Colonic mucosa (tissue), 4 donors: Measurements from ENCODE around the gene ABL1. TPM values are rescaled to one million over a fixed set of nuclear protein-coding genes. Genes with fewer than 3 reads are reported as not detected.

Experiments
- DNase-seq: peaks from one replicate; pipeline ENCODE4 v3.0.0-alpha.2; 2020
- H3K27ac ChIP-seq: fragments of 200-600 bp; one replicate; pipeline ENCODE4 v1.8.0; 2021
- H3K27me3 ChIP-seq: fragments of 200-600 bp; one replicate; pipeline ENCODE4 v1.8.0; 2021
- H3K36me3 ChIP-seq: fragments of 200-600 bp; one replicate; pipeline ENCODE4 v1.8.0; 2021
- H3K4me1 ChIP-seq: fragments of 200-600 bp; one replicate; pipeline ENCODE4 v1.8.0; 2021; ENCODE audit warnings: mild to moderate bottlenecking
- H3K4me3 ChIP-seq: fragments of 200-600 bp; one replicate; pipeline ENCODE4 v1.8.0; 2021
- H3K9ac ChIP-seq, 2 donors: one replicate each; pipeline ENCODE4 v1.7.0; 2013; ENCODE audit warnings: control low read depth in 2 of 2, low read depth in 2 of 2, low read length in 2 of 2
- H3K9me3 ChIP-seq: fragments of 200-600 bp; one replicate; pipeline ENCODE4 v1.8.0; 2021
- intact Hi-C: fragments of 100-400 bp; cut with DNase I; formaldehyde crosslinking; loops from one replicate; pipeline ENCODE4 v1.14.1; 2022
- total RNA-seq, 2 donors: library from RNA; stranded (reverse); fragmentation: NEBNext Ultra II Directional in 1 of 2; extraction: Animal tissue kit (Norgen Biotek cat#: 25700) in 1 of 2; gene quantifications; one replicate each; pipeline ENCODE4 v1.2.1, GENCODE V29; 2021
- TF ChIP-seq, protein P1 (sequence below): fragments of 200-600 bp; IDR thresholded peaks from one replicate; pipeline ENCODE4 v1.8.0; 2022; ENCODE audit warnings: antibody characterized with exemption, mild to moderate bottlenecking
- donor health status: healthy.
- donor health status: DM: no; HTN: no; CAD: no.
- donor health status: DM: no; HTN: no; CAD: no.

ABL1 gene
- total RNA-seq, 2 donors from 2014 or later, result 86.0 to 97.9 TPM

DNA sequence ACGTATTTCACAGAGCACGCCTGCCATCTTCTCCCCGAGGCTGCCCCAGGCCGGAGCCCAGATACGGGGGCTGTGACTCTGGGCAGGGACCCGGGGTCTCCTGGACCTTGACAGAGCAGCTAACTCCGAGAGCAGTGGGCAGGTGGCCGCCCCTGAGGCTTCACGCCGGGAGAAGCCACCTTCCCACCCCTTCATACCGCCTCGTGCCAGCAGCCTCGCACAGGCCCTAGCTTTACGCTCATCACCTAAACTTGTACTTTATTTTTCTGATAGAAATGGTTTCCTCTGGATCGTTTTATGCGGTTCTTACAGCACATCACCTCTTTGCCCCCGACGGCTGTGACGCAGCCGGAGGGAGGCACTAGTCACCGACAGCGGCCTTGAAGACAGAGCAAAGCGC lies 51.9 kb downstream of the ABL1 start:
- TF ChIP-seq, protein P1, sequence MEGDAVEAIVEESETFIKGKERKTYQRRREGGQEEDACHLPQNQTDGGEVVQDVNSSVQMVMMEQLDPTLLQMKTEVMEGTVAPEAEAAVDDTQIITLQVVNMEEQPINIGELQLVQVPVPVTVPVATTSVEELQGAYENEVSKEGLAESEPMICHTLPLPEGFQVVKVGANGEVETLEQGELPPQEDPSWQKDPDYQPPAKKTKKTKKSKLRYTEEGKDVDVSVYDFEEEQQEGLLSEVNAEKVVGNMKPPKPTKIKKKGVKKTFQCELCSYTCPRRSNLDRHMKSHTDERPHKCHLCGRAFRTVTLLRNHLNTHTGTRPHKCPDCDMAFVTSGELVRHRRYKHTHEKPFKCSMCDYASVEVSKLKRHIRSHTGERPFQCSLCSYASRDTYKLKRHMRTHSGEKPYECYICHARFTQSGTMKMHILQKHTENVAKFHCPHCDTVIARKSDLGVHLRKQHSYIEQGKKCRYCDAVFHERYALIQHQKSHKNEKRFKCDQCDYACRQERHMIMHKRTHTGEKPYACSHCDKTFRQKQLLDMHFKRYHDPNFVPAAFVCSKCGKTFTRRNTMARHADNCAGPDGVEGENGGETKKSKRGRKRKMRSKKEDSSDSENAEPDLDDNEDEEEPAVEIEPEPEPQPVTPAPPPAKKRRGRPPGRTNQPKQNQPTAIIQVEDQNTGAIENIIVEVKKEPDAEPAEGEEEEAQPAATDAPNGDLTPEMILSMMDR, result no peak
- no peaks in the 10 kb centered on the region for H3K27me3 ChIP-seq
- no peak overlapping the region for H3K4me3 ChIP-seq
- H3K9me3 ChIP-seq, result no peaks in the 10 kb centered on the region
- intact Hi-C loops, result no loop called here
- DNase-seq, result no peak
- H3K4me1 ChIP-seq, result no peaks in the 10 kb centered on the region
- peaks cover 32% of the 10 kb centered on the region for H3K36me3 ChIP-seq
- no peak overlapping the region for H3K27ac ChIP-seq
- no peak overlapping the region for H3K9ac ChIP-seq

DNA sequence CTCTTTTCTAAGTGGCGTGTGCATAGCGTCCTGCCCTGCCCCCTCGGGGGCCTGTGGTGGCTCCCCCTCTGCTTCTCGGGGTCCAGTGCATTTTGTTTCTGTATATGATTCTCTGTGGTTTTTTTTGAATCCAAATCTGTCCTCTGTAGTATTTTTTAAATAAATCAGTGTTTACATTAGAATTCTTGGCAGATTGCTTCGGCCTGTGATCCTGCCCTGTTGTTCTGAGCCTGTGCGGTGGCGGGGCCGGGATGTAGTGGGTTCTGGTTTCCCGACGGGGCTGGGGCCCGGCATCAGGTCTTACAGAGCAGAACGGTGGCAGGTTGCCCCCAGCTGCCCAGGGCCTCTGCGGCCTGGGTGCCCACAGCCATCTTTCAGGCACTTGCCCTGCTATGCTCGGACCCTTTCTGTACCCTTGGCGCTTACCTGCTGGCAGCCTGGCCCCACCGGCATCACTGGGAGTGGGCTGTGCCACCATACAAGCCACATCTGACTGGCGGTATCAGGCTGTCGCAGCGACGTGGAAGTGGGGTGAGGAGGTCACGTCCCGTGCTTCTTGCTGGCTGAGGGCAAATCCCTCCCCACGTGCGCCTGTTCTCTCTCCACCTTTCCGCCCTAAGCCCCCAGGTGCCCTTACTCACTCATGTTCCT lies 52.6 kb downstream of the ABL1 start:
- Histone ChIP-seq H3K4me1 (no peaks in the 10 kb centered on the region), H3K4me3 (no peak overlapping the region), H3K9me3 (no peaks in the 10 kb centered on the region), H3K27ac (no peak overlapping the region), H3K36me3 (peaks cover 29% of the 10 kb centered on the region), H3K9ac (no peak overlapping the region), H3K27me3 (no peaks in the 10 kb centered on the region)
- intact Hi-C loops, result no loop called here
- DNase-seq, result no peak
- TF ChIP-seq, protein P1, result no peak

DNA sequence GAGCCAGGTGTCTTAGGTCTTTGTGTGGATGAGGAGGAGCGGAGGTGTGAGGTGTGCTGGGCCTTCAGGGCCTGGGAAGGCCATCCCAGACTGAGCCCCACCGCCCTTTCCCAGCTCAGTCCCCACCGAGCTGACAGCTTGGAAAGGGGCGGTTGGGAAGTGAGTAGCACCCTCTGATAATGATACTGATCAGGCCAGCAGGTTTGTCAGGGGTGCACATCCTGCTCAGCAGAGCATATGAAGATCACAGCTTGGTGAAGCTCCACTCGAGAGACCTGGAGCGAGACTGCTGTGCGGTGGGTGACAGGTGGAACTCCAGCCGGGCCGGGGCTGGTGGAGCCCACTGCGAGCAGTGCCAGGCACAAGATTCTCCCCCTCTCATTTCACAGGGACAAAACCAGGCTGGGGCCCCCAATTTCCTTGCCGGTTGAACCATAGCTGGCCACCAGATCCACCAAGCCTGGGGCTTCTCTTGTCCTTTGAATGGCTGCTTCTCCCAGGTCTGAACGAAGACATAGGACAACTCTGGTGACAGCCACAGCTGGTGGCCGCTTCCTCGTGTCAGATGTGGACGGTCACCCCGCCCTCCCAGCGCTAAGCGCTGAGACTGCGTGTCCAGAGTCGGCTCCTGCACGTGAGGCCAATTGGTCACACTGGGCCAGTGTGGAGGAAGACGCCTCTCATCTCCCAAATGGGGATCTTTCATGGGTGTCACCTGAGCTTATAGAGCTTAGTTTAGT lies 53.3 kb downstream of the ABL1 start:
- no peak for DNase-seq
- Histone ChIP-seq H3K36me3 (peaks cover 29% of the 10 kb centered on the region), H3K27ac (no peak overlapping the region)

DNA sequence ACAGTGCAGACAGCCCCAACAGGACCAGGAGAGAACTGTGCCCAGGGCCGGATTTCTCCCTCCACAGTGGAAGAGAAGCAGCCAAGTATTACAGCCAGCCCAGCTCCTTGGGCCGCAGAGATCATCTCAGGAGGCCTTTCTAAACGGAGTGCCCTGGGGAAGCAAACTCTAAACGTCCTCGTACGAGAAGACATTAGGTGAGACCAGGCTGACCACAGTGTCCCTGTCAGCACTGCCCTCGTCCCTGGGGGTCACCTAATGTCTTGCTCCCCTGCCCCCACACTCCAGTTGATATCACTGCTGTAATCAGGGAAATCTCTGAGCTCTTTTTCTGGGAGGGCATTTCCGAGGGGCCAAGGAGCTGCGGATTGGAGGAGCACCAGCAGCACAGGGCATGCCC lies 55.1 kb downstream of the ABL1 start:
- DNase-seq, result no peak
- H3K9me3 ChIP-seq, result no peaks in the 10 kb centered on the region
- H3K4me3 ChIP-seq, result no peak overlapping the region
- TF ChIP-seq, protein P1, result no peak
- H3K27ac ChIP-seq, result no peak overlapping the region
- no peaks in the 10 kb centered on the region for H3K27me3 ChIP-seq
- no peaks in the 10 kb centered on the region for H3K4me1 ChIP-seq
- H3K9ac ChIP-seq, result no peak overlapping the region
- H3K36me3 ChIP-seq, result peaks cover 13% of the 10 kb centered on the region
- intact Hi-C loops, result loop anchor here (5.0 to 10.0 kb wide), 2 partner anchors 52 to 105 kb away; no protein-coding TSS in a partner anchor

More for the DNA sequence above, 53.3 kb downstream of the ABL1 start:
- Histone ChIP-seq H3K4me3 (no peak overlapping the region), H3K9me3 (no peaks in the 10 kb centered on the region), H3K27me3 (no peaks in the 10 kb centered on the region), H3K4me1 (no peaks in the 10 kb centered on the region), H3K9ac (no peak overlapping the region)
- intact Hi-C loops, result no loop called here
- TF ChIP-seq, protein P1, result no peak

DNA sequence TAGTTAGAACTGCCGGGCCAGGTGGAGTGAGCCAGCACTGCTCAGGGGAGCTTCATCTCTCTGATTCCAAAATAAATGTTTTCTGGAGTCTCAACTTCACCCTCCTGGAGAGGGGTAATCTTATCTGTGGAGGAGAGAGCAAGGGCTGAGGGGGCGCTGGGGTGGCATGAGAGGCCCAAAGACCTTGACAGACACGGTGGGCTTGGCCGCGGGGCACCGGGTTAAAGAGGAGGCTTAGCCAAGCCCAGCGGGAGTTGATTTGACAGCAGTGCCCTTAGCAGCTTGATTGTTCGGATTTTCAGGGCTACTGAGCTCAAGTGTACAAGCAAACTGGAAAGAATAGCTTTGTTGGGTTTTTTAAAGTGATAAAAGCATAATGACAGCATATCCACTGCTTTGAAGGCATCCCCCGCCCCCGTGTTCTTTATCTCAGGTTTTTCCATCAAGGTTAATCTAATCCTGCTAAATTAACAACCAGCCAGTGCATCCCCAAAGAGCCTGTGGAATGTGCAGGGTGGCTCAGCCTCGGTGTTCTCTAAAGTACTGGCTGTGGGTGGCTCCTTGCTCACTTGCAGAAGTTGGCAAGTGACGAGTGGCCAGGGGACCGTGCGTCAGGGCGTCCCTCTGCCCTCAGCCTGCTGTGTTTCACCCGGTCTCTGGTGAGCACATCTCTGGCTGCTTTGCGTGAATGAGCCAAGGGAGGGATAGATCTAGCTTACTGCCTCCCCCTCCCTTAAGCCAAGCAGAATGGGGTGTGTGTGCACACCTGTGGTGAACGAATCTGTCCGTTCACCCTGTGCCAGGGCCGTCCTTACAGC lies 56.0 kb downstream of the ABL1 start:
- intact Hi-C loops, result loop anchor here (5.0 to 10.0 kb wide), 2 partner anchors 51 to 104 kb away; no protein-coding TSS in a partner anchor
- no peak for DNase-seq

More for the DNA sequence above, 56.0 kb downstream of the ABL1 start:
- TF ChIP-seq, protein P1, result no peak
- Histone ChIP-seq H3K27me3 (no peaks in the 10 kb centered on the region), H3K27ac (no peak overlapping the region), H3K9ac (no peak overlapping the region), H3K36me3 (peaks cover 13% of the 10 kb centered on the region), H3K4me1 (no peaks in the 10 kb centered on the region), H3K4me3 (no peak overlapping the region), H3K9me3 (no peaks in the 10 kb centered on the region)
